PFSK-1 (cell line): ENCODE data around the gene PLEKHA6.

Source experiments
- POLR2AphosphoS5 ChIP-seq: IDR thresholded peaks from 2 replicates; pipeline ENCODE4 v1.6.1; 2012; ENCODE audit warnings: low read depth, mild to moderate bottlenecking, control low read depth, low read length, moderate library complexity
- REST ChIP-seq, 2 experiments: IDR thresholded peaks; 2 replicates each; pipeline versions ENCODE4 v1.6.1 to v1.8.0; 2011 to 2012; ENCODE audit warnings: low read depth in 2 of 2, low read length in 2 of 2, control low read depth in 1 of 2, inconsistent platforms in 1 of 2, mild to moderate bottlenecking in 1 of 2, moderate library complexity in 1 of 2; ENCODE audit not compliant: insufficient read depth in 1 of 2
- TAF1 ChIP-seq: IDR thresholded peaks from 2 replicates; pipeline ENCODE4 v1.6.1; 2012; ENCODE audit warnings: low read length, control low read depth, borderline replicate concordance; ENCODE audit not compliant: insufficient read depth

- TF ChIP-seq REST (IDR thresholded peaks at IDR 0.05; ENCODE audit: insufficient read depth in 1 of 2, low read depth in 2 of 2, low read length in 2 of 2): no peak
- TF ChIP-seq TAF1: no peak
- TF ChIP-seq POLR2AphosphoS5: no peak
Observed at GRCh38 chr1:204241914-204242313, 117.8 kb downstream of the PLEKHA6 start.
